GM18870 (cell line): ENCODE results near the gene HPCAL4.

Experiments
- ATAC-seq: cut with Tn5 transposase; IDR thresholded peaks from one replicate; pipeline ENCODE4 v1.9.1; 2021; ENCODE audit warnings: moderate library complexity; ENCODE audit not compliant: unreplicated experiment

The HPCAL4 gene

DNA sequence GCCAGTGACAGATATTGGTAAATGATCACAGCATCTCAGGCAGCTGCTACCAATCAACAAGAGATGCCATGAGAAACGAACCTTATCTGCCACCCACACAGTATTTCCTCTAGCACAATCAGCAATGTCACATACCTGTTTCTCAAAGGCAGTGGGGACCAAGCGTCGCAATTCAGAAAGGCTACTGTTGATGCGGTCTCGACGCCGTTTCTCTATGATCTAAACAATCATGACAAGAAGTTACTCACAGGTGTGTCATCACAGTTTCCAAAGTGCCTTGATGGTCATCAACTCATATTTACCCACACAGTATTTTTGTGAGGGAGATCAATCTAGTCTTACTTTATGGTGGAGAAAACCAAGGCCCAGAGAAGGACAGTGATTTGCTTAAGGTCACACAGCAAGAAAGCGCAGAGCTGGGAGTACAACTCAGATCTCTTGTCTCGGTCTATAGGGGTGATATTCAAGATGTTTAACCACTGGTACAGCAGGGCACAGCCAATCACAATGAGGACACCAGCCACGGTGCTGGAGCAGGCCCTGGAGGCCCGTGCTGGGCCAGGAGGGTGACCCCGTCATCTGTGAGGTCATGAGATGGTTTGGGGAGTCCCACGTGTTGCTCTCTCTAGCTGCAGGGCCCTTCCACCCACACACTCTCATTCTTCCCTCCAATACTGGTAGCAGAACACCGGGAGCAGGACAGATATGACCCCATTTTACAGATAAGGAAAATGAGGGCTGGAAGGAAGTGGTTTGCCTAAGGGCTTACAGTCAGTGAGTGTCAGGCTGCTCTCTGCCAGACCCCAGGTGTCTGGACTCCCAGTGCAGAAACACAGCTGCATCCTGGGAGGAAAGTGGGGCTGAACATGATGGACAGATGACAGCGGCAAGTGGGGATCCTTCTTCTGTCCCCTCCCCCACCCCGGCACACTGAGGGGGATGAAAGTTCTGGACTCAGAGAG, 59.6 kb downstream of the HPCAL4 start:
- no peak for ATAC-seq

DNA sequence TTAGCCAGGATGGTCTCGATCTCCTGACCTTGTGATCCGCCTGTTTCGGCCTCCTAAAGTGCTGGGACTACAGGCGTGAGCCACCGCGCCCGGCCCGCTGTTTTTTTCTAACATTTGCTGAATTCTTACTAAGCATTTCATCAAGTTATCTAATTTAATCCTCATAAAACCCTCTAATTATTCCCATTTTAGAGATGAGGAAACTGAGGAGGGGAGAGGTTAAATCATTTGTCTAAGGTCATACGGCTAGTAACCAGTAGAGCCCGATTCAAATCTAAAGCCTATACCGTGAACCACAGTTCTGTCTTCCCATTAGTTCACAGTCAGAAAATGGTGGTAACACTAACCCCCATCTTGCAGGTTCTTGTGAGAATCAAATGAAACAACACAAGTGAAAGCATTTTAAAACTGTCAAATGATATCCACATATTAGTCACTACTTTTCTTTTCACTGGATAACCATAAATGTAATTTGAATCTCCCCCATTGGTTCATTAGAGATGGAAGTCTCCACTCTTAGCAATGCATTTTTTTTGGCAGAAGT, 62.4 kb downstream of the HPCAL4 start:
- no peak for ATAC-seq
